CD4-positive, alpha-beta T cell treated with Interferon alpha-2 for 1 hour (primary cell): ENCODE results near the gene CABP1.
A peak's percentile ranks its signal among the peaks of the same experiment; 100 is the strongest.
"Not testable (repeated sequence)": the region's sequence is repeated elsewhere in the genome, so short reads cannot be mapped to it uniquely, and the experiment has no call there.

Source experiments
- DNase-seq, 2 donors: peaks; one replicate each; pipeline ENCODE4 v3.0.0-alpha.2; 2020 to 2022

The CABP1 gene

DNA sequence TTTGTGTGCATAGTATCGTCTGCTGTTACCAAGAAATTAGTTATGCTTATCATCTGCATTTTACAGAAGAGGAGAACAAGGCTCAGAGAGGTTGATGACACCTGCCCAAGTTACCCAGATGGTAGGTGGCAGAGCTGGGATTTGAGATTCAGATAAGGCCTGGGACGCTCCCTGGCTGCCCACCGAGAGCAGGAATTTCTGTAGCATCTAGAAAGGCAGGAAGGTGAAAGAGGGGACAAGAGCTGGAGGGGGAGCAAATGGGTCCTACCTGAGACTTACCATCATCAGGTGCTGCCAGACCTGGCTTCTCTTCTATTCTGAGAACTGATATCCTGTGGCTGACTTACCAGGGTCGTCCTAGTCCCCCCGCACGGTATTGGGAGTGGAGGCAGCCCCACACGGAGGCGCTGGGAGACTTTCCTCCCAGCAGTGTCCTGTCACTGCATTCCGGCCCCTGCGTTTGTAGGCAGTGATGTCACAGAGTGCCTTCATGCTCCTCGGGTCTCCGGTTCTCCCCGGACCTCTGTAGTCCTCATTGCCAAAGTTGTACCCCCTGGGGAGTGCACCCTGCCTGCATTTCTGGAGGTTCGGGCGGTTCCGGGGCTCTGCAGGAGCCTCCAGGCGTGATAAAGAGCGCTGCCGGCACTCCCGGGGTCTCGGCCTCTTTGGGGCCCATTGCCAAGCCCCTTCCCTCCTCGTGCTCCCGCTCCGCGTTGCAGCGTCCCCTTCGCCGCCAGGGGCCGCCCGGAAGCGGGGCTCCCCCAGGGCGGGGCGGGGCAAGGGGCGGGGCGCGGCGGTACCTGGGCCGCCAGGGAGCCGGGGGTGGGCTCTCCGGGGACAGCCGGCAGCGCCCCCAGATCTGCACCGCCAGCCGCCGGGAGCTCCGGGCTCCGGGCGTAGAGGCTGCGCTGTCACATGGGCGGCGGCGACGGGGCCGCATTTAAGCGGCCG is at the start of gene CABP1:
TSS of gene CABP1 (plus strand) at position 856 of the 951 bp plus-strand sequence. CDS start at position 916, 60 bp downstream.
- peak; percentile 56 to 72 for DNase-seq

DNA sequence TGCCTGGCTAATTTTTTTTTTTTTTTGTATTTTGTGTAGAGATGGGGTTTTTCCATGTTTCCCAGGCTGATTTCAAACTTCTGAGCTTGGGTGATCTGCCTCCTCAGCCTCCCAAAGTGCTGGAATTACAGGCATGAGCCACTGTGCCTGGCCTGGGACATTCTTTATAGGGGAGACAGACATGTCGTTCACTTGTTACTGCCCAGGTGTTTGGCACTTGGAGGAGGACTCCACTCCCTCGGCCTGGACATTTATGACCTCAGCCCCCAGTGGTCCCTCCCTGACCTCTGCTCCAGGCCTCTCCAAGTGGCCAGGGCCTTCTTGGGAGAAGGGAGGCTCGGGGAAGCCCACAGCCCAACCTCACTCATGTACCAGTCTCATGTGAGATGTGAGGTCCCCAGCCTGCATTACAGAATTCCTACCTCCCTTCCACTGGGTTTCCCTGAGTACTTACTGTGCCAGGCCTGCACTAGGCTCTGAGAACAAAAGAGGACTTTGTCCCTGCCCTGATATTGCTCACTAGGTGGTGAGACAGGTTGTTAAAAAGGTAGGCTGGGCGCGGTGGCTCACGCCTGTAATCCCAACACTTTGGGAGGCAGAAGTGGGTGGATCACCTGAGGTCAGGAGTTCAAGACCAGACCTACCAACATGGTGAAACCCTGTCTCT is 49.6 kb upstream of the CABP1 start:
- DNase-seq = no peak

DNA sequence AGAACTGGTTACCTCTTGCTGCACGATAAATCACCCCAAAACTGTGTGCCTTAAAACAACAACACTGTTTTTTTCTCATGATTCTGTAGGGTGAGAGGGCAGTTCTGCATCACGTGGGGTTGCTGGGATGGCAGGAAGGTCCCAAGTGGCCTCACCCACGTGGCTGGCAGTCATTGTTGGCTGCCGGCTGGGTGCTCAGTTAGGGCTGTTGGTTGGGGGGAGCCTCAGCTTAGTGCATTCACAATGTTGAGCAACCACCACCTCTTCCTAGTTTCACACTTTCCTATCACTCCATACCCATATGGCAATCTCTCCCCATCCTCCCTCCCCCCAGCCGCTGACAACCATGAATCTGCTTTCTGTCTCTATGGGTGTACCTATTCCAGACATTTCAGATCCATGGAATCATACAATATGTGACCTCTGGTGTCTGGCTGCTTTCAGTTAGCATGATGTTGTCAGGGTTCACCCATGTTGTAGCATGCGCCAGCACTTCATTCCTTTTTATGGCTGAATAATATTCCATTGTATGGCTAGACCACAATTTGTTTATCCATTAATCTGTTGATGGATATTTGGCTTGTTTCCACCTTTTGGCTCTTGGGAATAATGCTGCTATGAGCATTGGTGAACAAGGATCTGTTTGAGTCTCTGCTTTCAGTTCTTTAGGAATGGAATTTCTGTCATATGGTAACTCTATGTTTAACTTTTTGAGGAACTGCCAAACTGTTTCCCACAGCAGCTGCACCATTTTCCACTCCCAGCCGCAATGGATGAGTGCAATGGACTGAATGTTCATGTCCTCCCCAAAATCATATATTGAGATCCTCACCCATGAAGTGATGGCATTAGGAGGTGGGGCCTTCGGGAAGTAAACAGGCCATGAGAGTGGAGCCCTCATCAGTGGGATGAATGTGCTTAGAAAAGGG is 48.0 kb upstream of the CABP1 start:
- no peak for DNase-seq

DNA sequence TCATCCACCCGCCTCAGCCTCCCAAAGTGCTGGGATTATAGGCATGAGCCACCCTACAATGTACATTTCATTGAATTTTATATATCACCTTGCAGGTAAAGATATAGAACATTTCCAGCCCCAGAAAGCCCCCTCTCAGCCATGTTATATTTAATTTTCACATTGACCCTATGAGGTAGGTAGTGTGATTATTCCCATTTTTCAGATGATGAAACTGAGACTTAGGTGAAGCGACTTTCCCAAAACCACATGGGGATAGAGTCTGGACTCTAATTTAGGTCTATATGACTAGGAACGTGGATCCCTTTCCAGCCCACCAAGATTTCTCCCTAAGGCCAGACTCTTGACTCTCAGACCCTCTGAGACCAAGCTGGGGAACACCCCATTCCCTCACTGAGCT is 43.5 kb upstream of the CABP1 start:
- DNase-seq = no peak

DNA sequence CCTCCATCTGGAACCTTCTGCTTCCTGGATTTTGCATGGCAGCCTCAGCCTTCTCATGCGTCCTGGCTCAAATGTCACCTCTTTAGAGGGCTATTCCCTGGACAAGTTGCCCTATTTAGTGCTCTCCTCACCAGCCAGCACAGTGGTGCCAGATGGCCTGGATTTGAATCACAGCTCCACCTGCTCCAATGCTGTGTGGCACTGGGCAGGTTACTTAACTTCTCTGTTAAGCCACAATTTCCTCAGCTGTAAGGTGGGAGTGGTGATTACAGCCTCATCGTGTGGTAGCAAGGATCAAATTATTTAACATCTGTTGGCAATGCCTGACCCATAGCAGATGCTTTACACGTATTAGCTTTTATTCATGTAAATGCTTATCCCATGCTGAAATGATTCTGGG is 42.6 kb upstream of the CABP1 start:
- DNase-seq = no peak

DNA sequence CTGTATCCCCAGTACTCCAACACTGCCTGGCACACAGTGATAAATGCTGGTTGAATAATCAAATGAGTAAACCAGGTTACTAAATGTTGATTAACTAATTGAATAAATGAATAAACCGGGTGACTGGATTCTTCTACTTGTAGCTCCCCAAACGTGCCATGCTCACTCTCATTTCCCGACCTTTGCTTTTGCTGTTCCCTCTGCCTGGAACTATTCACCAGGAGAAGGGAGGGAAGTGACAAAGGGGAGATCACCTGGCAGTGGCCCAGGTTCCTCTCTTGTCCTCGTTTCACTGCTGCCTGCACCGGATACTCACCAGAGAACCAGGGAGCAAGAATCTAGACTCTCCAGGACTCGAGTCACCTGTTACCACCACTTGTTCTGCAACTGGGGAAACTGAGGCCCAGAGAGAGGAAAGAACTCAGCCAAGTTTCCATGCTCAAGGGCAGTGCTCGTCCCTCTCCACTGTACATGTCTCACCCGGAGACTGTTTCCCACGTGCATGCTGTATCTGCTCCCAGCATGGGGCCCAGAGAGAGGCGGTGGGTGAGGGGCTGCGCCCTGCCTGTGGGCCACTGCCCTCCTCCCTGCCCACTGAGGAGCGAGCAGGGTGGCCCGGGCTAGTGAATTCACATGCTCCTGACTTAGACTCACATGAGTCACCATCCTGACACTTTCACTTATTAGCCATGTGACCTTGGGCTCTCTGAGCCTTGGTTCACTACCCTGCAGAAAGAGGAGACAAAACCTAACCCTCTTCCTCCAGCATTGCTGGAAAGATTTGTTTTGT is 41.6 kb upstream of the CABP1 start:
- no peak for DNase-seq

DNA sequence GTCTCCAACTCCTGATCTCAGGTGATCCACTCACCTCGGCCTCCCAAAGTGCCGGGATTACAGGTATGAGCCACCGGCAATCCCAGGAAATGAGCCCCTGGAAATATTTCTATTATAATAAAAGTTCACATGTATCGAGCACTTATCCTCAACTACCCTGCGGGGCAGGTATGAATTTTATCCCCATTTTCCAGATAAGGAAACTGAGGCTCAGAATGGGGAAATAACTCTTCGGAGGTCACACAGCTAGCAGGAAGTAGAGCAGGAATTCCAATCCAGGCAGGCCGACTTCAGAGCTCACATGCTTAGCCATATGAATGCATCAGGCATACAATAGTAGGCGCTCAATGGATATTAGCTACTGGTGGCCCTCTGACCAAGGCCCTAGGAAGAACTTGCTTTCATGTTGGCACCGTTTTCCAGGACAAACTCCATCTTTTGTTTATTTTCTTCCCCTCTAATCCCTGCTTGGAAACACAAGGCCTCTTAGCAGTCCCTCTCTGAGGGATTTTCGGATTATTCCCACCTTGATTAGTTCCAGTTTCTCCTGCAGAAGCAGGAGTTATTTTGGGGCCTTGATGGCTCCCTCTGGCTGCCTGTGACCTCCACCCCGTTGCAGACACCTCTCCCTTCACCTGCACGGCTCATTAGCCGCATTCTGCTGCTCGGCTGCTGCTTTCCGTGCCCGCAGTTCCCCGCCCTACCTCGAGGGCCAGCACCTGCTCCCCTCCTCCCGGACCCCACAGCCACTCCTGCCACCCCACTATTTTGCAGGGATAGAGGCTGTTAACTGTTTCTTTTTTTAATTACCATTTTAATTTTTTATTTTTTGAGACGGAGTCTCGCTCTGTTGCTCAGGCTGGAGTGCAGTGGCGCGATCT is 40.5 kb upstream of the CABP1 start:
- no peak for DNase-seq

DNA sequence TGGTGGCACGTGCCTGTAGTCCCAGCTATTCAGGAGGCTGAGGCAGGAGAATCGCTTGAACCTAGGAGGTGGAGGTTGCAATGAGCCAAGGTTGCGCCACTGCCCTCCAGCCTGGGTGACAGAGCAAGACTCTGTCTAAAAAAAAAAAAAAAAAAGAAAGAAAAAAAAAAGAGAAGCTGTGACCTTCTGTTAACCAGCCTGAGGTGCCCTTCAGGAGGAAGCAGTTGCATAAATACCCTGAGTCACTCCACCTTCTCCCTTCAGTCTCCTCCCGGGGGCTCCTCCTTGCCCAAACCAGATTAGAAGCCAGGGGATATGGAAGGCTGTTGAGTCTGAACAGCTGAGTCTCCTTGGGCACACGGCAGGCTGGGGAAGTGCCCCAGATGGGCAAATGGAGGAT is 38.0 kb upstream of the CABP1 start:
- DNase-seq = peak in 1 of 2 donors; percentile 40

DNA sequence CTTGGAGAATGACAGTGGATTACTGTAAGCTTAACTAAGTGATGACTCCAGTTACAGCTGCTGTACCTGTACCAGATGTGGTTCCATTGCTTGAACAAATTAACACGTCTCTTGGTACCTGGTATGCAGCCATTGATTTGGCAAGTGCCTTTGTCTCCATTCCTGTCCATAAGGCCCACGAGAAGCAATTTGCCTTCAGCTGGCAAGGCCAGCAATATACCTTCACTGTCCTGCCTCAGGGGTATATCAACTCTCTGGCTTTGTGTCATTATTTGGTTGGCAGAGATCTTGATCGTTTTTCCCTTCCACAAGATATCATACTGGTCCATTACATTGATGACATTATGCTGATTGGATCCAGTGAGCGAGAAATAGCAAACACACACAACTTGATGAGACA is 29.9 kb upstream of the CABP1 start:
- DNase-seq = no peak

DNA sequence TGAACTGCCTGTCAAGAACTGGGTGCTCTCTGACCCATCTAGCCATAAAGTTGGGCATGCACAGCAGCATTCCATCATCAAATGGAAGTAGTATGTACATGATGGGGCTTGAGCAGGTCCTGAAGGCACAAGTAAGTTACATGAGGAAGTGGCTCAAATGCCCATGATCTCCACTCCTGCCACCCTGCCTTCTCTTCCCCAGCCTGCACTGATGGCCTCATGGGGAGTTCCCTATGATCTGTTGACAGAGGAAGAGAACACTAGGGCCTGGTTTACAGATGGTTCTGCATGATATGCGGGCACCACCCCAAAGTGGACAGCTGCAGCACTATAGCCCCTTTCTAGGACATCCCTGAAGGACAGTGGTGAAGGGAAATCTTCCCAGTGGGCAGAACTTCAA is 28.9 kb upstream of the CABP1 start:
- DNase-seq = not testable (repeated sequence)

DNA sequence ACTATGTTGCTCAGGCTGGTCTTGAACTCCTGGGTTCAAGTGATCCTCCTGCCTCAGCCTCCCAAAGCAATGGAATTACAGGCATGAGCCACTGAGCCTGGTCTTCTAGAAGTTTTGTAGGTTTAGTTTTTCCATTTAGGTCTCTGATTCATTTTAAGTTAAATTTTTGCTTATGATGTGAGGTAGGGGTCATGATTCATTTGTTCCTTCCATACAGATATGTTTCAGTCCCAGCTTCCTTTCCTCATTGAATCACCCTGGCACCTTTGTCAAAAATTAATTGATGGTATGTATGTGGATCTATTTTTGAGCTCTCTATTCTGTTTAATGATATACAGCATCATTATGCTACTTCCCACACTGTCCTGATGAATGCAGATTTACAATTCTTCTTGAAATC is 25.6 kb upstream of the CABP1 start:
- DNase-seq = no peak

DNA sequence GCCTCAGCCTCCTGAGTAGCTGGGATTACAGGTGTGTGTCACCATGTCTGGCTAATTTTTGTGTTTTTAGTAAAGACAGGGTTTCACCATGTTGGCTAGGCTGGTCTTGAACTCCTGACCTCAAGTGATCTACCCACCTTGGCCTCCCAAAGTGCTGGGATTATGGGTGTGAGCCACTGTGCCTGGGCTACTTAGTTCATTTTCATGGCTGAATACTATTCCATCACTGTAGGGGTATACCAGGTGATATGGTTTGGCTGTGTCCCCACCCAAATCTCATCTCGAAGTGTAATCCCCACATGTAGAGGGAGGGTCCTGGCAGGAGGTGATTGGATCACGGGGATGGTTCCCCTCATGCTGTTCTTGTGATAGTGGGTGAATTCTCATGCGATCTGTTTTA is 23.2 kb upstream of the CABP1 start:
- DNase-seq = not testable (repeated sequence)

DNA sequence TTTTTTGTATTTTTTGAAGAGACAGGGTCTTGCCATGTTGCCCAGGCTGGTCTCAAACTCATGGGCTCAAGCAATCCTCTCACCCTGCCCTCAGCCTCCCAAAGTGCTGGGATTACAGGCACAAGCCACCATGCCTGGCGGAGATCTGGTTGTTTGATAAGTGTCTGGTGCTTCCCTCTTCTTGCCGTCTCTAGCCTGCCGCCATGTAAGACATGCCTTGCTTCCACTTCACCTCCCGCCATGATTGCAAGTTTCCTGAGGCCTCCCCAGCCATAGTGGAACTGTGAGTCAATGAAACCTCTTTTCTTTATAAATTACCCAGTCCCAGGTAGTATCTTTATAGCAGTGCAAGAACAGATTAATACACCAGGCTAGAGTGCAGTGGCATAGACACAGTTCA is 22.7 kb upstream of the CABP1 start:
- DNase-seq = not testable (repeated sequence)

DNA sequence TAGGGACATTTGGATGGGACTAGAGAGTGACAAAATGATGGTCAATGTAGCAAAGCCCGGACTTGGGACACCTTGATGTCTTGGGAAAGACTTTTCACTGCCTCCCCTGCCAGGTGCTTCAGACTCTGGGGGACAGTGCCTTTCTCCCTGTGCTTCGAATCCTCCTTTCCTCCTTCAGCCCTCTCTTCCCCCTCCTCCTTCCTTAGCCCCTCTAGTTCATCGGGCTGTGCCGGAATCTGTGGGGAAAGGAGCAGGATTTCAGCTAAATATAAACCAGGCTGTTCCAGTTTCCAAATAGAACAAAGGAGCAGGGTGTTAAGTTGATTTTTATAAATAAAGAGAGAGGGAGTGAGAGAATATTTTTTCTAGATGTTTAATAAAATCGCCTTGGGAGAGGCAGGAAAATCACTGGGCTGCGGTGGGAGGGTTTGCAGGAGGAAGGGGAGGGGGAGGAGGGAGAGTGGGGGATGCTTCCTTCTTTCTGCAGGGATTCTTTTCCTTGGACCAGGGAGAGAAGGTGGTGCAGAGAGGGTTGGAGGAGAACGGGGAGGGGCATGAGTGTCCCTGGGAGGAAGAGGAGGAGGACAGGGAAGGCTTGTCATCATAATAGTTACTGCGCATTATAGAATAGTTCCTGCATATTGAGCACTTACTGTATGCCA is 21.3 kb upstream of the CABP1 start:
- no peak for DNase-seq

DNA sequence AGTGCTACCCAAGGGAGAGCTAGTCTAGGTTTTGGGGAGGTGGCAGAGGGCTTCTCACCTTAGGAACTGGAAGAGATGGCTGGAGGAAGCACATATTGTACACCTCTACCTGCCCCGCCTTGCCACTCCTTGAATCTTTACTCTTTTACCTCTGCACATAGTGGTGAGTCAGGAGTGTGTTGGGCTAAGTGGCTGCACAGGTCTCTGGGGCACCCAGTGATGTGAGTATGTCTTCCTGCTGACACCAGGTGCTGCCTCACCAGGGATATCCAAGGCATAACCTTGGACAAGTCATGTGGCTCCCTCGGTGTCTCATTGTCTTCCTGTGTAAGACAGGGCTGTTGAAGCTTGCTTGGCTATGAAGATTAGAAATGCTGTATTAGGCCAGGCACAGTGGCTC is 19.8 kb upstream of the CABP1 start:
- DNase-seq = no peak

DNA sequence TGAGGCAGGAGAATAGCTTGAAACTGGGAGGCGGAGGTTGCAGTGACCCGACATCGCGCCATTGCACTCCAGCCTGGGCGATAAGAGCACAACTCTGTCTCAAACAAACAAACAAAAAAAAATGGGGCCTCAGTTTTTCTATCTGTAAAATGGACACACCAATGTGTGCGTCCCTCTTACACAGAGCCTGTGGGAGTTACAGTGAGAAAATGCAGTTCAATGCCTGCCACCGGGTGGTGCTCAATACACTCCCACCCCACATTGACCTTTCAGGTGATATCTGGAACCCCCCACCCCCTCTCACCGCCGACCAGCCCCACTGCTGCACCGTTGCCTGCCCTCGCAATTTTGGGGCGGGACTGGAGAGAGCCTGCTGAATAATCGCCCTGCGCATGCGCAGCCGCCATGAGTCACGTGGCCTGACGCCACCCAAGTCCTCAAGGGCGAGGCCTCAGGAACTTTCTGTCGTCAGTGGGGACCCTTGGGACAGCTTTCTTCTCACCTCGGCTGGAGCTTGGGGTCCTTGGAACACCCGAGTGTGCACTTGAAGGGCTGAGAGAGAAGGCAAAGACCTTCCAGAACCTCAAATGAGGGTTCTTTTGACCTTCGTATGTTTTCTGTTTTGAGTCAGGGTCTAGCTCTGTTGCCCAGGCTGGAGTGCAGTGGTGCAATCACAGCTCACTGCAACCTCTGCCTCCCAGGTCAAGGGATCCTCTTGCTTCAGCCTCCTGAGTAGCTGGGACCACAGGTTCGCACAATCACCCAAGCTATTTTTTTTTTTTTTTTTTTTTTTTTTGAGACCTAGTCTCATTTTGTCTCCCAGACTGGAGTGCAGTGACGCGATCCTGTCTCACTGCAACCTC is 14.6 kb upstream of the CABP1 start:
- DNase-seq = peak; percentile 28 to 31

DNA sequence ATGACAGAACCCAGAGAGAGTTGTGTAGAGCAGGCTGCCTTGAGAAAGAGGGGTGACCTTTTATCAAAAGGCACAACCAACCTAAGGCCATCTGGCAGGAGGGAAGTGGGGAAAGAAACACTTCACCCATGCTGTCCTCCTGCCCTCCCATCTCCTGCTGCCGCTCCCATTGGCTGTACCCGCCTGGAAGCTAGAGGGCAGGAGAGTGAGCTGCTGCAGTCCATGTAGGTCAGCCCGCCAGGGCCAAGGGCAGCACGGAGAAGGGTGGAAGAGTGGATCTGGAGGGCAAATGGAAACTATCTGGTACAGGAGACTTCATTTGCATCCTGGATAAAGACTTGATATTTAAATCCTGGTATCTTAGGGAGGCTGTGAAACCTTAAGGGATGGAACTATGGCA is 11.5 kb upstream of the CABP1 start:
- no peak for DNase-seq

DNA sequence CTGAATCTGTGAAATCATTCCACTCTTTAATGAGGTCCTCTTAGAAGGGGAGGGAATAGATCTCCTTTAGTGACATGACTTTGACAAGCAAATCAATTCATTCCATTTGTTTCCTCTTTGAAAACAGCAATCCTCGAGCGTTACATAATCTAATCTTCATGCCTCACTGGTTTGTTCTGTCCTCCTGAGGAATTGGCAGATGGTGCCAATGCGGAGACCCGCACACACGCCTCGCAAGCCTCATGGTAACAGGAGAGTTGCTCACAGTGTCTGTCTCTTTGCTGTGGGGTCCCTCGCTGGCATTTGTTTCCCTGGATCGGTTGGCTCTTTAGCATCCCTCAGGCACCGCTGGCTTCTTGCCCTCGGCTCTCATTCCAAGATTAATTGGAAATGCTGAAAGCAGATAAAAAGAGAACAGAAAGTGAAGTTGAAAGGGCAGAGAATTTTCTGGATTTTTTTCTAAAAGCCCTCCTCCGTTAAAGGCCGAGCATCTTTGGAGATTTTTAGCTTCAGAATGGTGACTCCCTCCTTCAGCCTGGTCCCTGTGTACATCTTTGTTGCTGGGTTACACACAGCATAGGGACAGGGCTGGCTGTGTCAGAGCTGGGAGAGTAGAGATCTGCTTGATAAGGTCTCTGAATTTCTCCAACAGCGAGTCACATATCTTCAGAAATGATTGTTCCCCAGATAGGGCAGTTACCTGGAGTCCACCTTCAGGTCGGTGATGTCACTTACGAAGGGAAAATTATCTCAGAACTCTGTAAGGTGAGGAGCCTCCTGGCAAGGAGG is 10.1 kb upstream of the CABP1 start:
- DNase-seq = no peak

DNA sequence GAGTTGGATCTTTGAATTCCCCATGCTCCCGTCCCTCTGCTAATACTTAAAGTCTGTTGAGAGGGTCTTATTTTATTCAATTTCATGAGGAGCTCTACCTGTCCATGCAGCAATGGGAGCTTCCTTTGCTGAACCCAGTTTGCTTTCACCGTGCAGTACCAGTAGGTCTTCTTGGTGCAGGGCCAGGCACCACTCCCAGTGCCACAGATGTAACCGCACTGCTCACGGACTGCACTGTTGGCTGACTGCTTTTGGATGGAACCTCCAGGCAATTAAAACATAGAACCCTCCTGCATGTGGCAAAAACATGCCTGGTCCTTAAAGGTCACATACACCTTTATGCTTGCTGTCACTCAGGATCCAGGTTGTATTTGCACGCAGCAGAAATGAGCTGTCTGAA is 9.3 kb upstream of the CABP1 start:
- no peak for DNase-seq
